UCSD-AML1 (cell line): ENCODE data around the gene IRF7.

Experiments used
- DNase-seq: peaks from one replicate; lab custom pipeline; 2025; ENCODE audit not compliant: unreplicated experiment; lab: John Stamatoyannopoulos, UW

IRF7 gene

GRCh38 chr11:641806-642370 lies 26.1 kb upstream of the IRF7 start:
- no peak for DNase-seq

- no peak for DNase-seq
Observed at GRCh38 chr11:640021-640706, 24.4 kb upstream of the IRF7 start.

- DNase-seq = no peak
Observed at GRCh38 chr11:639332-639955, 23.7 kb upstream of the IRF7 start.

- DNase-seq = no peak
Observed at GRCh38 chr11:638631-639331, 23.0 kb upstream of the IRF7 start.

- DNase-seq = no peak
Observed at GRCh38 chr11:637593-638521, 22.1 kb upstream of the IRF7 start.

GRCh38 chr11:637333-637592 lies 21.5 kb upstream of the IRF7 start:
- no peak for DNase-seq

- no peak for DNase-seq
Observed at GRCh38 chr11:636511-637332, 21.0 kb upstream of the IRF7 start, which contains the start of gene DRD4. DRD4 (plus strand) TSS chr11:637269; CDS start chr11:637305, 36 bp downstream.

- DNase-seq = no peak
Observed at GRCh38 chr11:635945-636510, 20.3 kb upstream of the IRF7 start.

GRCh38 chr11:630871-631270 lies 15.1 kb upstream of the IRF7 start:
- no peak for DNase-seq

GRCh38 chr11:629237-629583 lies 13.5 kb upstream of the IRF7 start:
- DNase-seq = no peak

GRCh38 chr11:628056-628455 lies 12.3 kb upstream of the IRF7 start:
- no peak for DNase-seq

- DNase-seq = no peak
Observed at GRCh38 chr11:627308-627576, 11.5 kb upstream of the IRF7 start.

- no peak for DNase-seq
Observed at GRCh38 chr11:626475-627307, 10.9 kb upstream of the IRF7 start, which contains the start of gene SCT. SCT (minus strand) TSS chr11:627181; CDS start chr11:627143, 38 bp downstream.

- no peak for DNase-seq
Observed at GRCh38 chr11:625636-626268, 10.0 kb upstream of the IRF7 start.

GRCh38 chr11:624705-625635 lies 9.2 kb upstream of the IRF7 start, which contains the start of gene CDHR5:
CDHR5 (minus strand) TSS chr11:624955; CDS start chr11:624902, 53 bp downstream.
- no peak for DNase-seq

- DNase-seq = no peak
Observed at GRCh38 chr11:623999-624704, 8.4 kb upstream of the IRF7 start.

GRCh38 chr11:623349-623869 lies 7.7 kb upstream of the IRF7 start:
- DNase-seq = no peak
